Activated CD8-positive, alpha-beta memory T cell treated with anti-CD3 and anti-CD28 coated beads for 1 hour (primary cell): ENCODE results near the gene EPHA7.

Experiments
- DNase-seq, 2 donors: peaks; one replicate each; pipeline ENCODE4 v3.0.0-alpha.2; 2020; ENCODE audit warnings: low read depth in 1 of 2; ENCODE audit errors: extremely low read depth in 1 of 2

The EPHA7 gene

GRCh38 chr6:93259332-93259731 lies 160.0 kb downstream of the EPHA7 start:
- no peak for DNase-seq

GRCh38 chr6:93252930-93253329 lies 166.4 kb downstream of the EPHA7 start:
- no peak for DNase-seq

DNA sequence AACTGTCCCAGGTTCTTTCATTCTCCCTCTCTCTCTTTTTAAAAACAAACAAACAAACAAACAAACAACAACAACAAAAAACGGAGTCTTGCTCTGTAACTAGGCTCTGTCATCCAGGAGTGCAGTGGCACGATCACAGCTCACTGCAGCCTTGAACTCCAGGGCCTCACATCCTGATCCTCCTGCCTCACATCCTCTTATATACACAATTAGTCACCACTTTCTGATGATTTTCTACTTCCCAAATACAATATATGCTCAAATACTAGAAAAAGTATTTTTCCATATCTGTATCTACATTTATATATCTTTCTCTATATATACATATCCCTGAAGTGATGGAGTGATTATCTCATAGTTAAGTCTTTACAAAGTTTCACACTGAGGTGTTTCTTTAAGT lies 170.7 kb downstream of the EPHA7 start:
- DNase-seq, result no peak

DNA sequence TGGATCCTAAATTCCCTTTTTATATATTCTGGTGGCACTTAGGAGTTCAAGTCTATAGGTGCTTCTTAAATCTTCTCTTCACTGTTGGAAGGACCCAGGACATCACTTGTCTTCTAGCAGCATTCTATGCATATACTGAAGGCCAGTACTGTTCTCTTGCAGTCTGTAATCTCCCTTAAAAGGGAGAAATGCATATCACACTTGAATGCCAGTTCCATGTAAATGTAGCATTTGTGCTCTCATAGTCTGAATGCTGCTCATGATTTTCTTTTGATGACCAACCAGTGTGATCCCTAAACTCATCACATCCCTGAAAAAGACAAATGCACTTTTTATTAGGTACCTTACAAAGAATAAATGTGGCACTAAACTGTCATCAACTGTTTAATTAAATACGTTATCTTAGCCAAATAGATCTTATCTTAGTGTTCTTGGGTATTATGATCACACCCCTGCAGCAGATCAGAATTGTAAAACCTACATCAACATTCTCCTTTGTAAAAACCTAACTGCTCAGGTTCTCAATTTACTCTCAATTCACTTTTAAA lies 176.1 kb downstream of the EPHA7 start:
- no peak for DNase-seq

- DNase-seq, result no peak
Observed at GRCh38 chr6:93242049-93242448, 177.3 kb downstream of the EPHA7 start.

GRCh38 chr6:93238632-93239031 lies 180.7 kb downstream of the EPHA7 start:
- DNase-seq, result no peak

GRCh38 chr6:93235775-93236174 lies 183.6 kb downstream of the EPHA7 start:
- no peak for DNase-seq

- DNase-seq, result no peak
Observed at GRCh38 chr6:93226822-93227221, 192.5 kb downstream of the EPHA7 start.

DNA sequence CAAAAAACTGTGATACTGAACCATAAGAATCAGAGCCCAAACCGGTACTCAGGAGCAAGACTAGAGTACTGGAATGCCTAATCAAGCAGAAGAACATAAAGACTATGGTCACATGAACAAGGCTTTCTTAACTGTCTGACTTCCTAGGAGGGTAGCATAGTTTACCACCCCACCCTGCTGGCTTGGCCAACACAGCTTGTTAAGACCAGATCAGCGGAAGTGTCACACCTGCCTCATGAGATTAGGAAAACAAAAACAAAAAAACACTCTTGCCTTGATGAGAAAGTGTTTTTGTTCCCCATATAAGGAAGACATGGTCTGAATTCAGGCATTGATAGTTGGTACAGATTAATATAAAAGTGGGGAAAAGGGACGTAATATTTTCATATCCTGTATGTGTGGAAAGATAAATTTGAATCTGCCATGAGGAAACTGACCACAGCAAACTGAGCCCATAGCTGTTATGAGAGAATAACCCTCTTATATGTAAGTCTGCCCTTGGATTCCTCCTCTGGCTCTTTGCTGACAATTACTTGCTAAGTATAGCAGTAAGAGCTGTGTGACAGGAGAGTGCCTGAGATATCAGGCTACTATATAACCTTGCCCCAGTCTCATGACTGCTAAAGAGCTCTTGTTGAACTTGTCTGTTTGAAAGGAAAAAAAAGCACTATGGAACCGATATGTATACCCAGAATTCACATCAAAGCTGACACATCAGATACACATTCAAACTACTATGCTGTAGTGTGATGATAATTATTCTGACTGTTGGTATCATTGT lies 197.1 kb downstream of the EPHA7 start:
- DNase-seq, result no peak

DNA sequence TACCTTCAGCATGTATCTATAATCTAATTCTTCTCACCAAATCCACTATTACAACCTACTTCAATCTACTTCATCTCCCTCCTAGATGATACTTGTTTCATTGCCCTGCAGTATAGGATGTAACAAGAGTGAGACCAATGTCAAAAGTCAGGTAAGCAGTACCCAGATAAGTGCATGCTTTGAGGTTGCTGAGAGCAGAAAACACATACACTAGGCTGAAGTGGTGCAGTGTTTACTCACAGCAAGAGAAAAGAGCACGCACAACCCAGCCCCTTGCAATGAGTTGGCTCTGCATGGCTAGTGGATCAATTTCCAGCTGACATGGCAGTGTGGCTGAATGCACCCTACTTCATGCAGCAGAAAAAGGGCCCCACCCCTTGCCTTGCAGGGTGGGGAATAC lies 199.9 kb downstream of the EPHA7 start:
- no peak for DNase-seq

GRCh38 chr6:93218096-93218495 lies 201.3 kb downstream of the EPHA7 start:
- no peak for DNase-seq

DNA sequence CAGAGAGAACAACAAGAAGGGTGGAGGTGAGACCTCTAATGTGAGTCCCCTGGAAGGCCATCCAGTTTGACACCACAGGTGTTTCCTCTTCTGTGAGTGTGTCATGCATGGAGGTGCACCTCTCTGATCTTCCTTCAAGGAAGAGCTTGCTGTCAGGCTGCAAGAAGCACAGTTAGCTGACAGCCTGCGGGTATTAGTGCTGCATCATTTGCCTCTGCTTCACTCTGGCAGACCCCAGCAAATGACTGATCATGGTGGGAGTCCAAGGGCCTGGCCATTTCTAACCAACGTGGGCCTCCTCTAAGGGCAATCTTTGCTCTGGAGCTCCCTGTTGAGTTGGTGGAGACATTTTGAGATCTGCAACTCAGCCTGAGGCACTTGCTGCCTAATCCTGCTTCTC lies 206.3 kb downstream of the EPHA7 start:
- DNase-seq, result no peak

DNA sequence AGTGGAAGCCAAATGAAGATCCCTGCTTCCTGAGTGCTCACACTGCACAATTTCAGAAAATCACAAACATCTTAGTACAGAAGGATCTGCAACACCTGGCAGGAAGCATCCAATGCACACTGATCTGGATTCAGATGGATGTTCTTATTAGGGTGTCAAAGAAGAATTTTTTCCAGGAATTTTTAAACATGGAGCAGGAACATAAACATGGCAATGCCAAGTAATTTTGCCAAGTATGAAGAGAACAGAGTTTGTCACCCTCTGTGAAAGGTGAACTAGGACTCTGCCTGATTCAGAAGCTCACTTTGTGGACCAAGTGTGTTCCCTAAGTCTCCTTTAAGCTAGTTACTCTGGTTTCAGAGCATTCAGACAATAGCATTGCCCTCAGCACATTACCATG lies 208.5 kb downstream of the EPHA7 start:
- DNase-seq, result no peak

DNA sequence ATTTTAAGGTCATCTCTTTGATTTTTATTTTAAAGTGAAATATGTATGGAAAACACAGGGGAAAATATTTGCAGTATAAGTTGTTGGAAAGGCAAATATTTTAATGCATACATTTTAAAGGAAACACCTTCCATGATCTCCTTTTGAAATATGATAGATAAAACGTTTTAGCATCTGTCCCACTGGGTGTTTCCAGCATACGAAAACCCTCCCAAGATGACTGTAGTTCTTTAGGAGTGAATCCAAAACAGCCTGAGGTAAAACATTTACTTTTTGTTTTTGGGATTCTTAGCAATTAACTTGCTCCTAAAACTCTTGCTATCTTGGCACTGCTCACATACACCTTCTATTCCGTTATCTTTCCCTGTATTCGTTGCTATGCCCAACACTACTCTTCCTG lies 210.0 kb downstream of the EPHA7 start:
- DNase-seq, result no peak

GRCh38 chr6:93196406-93196970 lies 222.9 kb downstream of the EPHA7 start:
- DNase-seq, result no peak

- DNase-seq, result no peak
Observed at GRCh38 chr6:93194480-93194879, 224.9 kb downstream of the EPHA7 start.

DNA sequence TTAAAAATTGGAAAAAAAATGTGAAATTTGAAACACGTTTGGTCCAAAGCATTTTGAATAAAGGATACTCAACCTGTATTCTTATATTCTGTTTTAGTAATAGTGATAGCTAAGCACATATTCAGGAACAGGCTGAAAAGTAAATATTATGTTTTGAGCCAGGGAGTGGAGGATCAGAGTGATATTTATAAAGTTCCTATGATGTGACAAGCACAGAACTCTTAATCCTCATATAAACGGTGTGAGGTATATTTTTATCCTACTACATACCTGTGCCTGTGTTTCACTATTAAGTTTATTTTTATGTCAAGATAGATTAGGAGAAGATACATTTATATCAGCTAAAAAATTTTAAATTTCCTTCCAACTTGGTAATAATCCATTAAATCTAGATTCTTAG lies 225.5 kb downstream of the EPHA7 start:
- DNase-seq, result no peak
